T-helper 2 cell (primary cell): Measurements from ENCODE around the gene ADCY7.

ENCODE experiments used
- DNase-seq, 5 experiments: peaks; one replicate each; pipeline versions ENCODE4 v3.0.0 to v3.0.0-alpha.2; 2012 to 2022

ADCY7 gene

GRCh38 chr16:50282955-50283631 lies 16.7 kb downstream of the ADCY7 start:
- DNase-seq: no peak

GRCh38 chr16:50284131-50284911 lies 18.0 kb downstream of the ADCY7 start:
- DNase-seq: no peak

GRCh38 chr16:50285406-50286003 lies 19.2 kb downstream of the ADCY7 start:
- no peak for DNase-seq

GRCh38 chr16:50286681-50287080 lies 20.3 kb downstream of the ADCY7 start:
- no peak for DNase-seq

GRCh38 chr16:50288026-50288425 lies 21.7 kb downstream of the ADCY7 start:
- DNase-seq: no peak

- no peak for DNase-seq
Observed at GRCh38 chr16:50288920-50289319, 22.6 kb downstream of the ADCY7 start.

GRCh38 chr16:50289950-50290764 lies 23.8 kb downstream of the ADCY7 start:
- DNase-seq: no peak

- DNase-seq: no peak
Observed at GRCh38 chr16:50290856-50291255, 24.5 kb downstream of the ADCY7 start.

DNA sequence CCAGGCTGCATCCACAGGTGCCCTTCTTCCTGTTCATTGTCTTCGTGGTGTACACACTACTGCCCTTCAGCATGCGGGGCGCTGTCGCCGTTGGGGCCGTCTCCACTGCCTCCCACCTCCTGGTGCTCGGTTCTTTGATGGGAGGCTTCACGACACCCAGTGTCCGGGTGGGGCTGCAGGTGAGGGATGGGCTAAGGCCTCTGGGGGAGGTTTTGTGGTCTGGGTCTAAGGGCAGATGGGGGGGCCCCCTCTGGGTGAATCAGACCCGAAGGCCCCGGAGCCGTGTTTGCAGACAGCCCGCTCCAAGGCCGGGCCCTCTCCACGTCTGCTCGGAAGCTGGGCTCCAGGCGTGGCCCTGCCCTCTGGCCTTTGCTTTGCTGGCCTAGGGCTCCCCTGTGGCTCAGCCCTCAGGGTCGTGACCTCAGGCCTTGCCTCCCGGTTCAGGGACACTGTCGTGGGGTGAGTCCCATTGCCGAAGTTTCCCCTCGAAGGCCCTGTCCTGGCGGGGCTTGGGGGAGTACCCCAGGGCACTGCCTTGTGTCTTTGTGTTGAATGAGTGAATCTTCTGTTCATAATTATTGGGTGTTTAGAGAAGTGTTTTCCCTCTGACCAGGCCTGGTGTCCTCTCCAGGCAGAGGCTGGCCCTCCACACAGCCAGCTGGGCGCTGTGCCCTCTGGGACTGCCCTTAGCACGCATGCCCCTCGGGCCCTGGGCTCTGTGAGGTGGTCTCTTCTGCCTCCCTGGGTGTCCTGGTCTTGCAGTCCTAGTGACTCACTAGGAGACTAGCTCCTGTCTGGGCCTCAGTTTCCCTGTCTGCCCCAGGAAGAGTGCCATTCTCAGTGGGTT lies 25.6 kb downstream of the ADCY7 start:
- DNase-seq: no peak

DNA sequence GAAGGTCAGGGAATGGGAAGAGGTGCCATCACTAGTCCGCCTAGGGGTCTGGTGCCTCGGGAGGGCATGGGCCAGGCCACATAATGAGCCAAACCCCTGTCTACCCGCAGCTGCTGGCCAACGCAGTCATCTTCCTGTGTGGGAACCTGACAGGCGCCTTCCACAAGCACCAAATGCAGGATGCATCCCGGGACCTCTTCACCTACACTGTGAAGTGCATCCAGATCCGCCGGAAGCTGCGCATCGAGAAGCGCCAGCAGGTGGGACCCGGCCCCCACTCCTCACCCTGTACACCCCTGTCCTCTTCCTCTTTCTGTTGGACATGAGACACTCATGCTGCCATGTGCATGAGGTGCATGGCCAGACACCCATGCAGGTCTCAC lies 26.2 kb downstream of the ADCY7 start:
- no peak for DNase-seq

DNA sequence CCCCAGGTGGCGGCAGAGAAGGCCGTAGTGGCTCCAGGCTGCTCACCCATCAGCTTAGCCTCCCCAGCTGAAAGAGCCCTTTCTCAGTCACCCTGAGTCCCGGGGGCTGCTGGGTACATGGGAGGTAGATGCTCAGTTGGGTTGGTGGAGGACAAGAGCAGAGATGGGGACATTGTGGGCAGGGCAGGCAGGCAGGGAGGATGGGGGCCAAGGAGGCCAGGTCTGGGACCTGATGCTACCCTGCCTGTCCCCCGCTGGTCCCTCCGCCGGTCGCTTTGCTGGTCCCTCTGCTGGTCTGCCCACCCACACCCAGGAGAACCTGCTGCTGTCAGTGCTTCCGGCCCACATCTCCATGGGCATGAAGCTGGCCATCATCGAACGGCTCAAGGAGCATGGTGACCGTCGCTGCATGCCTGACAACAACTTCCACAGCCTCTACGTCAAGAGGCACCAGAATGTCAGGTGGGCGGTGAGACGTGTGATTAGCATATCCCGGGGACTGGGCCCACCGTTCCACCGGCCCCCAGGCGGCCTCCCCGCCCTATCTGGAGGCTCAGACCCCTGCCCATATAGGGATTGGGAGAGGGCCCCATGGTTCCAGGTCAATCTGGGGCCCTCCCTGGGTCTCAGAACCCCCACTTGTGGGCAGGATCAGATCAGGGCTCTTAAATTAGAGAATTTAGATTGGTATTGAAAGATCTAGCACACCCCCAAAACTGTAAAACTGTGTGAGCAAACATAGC lies 26.9 kb downstream of the ADCY7 start:
- DNase-seq: no peak

DNA sequence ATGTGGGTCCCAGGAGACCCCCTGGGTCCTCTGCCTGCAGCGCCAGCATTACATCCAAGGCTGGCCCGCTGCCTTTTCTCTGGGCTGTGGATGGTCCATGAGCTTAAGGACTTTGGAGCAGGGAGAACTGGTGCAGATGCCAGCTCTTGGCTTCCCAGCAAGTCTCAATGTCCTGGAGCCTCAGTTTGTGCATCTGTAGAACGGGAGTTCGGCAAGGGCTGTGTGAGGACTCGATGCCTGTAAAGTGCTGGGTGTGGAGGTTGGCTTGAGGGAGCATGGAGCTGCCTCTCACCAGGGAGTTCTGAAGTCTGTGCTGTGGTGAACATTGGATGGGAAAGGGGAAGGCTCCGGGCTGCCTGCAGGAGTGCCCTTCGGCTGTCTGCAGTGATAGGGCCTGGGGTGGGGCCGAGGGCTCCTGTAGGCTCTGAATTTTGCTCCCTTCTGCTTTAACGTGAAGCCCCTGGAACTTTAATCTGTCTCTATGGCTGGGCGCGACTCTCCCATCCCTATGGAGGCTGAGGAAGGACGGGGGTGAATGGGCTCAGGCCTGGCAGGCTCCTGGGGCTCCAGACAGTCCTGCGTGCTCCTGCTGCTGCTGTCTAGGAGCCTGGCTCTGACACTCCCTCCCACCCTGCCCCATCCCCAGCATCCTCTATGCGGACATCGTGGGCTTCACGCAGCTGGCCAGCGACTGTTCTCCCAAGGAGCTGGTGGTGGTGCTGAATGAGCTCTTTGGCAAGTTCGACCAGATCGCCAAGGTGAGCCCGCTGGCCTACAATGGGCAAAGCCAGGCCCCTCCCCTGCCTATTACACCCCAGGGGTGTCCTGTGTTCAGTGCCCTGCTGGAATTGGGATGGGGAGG lies 27.9 kb downstream of the ADCY7 start:
- no peak for DNase-seq

GRCh38 chr16:50294955-50295354 lies 28.6 kb downstream of the ADCY7 start:
- no peak for DNase-seq

DNA sequence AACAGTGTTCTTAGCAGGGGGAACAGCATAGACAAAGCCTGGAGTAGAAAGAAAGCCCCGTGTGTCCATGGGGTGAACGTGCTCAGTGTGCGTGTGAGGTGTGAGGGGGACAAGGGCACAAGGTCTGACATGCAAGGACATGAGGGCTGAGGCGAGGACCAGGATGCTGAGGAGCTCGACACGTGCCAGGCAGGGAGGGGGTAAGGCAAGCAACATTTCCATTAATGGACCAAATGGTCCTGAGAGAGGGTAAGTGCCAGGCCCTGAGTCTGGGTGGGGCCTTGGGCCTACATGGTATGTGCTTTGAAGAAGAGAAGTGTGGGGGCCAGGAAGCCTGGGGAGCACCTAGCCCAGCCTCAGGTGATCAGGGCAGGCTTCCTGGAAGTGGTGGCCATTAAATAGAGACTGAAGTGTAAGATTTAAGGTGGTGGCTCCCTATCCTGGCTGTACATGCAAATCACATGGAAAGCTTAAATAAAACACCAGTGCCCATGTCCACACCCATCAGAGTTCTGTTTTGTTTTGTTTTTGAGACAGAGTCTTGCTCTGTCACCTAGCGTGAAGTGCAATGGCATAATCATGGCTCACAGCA lies 29.3 kb downstream of the ADCY7 start:
- DNase-seq: no peak

- DNase-seq: no peak
Observed at GRCh38 chr16:50296807-50297206, 30.5 kb downstream of the ADCY7 start.

DNA sequence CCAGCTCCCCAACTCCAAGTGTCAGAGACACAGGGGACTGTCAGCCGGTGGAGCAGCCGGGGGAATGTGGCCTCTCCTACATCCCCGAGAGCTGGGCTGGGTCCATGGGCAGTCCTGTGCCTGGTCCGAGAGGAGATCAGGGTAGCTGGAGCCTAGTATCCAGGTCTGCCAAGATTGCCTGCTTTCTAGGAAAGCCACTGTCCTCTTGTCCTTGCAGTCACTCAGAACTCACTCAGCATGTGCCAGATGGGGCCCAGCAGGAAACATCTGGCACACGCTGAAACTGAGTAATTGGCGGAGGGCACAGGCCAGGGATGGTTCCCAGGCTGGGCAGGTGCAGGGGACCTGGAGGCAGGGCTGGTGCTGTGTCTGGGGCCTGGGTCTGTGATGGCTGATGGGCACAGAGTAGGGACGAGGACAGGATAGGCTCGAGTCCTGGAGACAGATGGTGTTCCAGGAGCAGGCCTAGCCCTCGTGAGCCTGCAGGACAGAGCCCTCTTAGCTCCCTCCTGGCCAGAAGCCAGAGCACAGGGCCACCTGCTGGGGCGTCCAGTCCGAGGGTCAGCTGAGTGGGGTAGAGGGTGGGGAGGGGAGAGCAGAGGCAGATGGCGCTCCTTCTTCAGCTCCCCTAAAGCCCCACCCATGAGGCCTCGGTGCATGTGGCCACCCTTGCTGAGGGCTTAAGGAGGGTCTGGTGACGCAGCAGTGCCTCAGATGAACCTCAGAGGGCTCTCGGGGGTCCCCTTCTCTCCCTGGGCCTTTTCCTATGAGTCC lies 31.1 kb downstream of the ADCY7 start:
- DNase-seq: peak in 1 of 5 experiments; percentile 2

DNA sequence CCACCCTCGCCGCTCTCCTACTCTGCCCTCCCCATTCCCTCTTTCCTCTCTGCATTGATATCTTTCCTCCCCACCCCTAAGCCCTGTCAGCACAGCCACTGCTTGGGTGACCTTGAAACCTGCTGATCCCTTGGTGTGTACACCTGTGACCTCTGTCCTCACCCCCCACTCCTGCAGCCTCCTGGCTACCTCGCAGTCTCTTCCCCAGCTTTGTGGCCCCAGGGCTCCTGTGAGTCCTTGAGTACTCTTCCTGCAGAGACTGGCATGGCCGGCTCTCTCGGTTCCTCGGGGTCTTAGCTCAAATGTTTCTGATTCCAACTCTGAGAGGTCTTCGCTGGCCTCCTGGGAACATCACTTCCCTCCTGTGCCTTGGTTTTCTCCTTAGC lies 31.7 kb downstream of the ADCY7 start:
- no peak for DNase-seq

DNA sequence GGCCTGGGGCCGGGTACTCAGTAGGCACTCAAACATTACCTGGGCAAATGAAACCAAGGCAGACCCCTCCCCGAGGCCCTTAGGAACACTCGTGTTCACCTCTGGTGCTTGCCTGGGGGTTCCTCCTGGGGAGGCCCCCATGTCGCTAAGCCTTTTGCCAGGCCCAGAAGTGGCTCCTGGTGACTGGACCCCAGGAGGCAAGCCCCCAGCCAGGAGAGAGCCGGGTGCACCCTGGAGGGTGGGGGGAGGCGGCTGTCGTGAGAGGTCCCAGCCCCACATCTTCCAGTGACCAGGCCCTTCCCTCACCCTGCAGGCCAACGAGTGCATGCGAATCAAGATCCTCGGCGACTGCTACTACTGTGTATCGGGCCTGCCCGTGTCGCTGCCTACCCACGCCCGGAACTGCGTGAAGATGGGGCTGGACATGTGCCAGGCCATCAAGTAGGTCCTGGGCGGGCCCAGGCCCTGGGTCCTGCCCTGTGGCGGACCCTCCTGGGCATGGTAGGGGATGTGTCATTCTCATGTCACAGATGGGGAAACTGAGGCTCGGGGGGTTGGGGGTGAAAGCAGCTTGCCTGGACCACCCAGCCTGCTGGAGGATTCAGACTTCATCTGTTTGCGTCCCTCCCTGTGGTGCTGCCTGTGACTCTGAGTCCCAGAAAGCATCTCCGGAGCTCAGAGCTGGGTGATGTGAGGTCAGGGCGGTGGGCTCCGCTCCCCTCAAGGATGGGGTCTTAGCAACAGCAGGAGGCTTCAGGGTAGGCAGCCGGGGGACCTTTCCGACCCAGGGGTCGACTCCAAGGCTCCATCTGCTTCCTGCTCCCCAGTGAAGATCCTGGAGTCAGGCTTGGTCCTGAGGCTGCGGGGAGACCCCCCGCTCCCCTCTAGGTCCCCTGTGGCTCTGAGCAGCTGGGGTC lies 32.5 kb downstream of the ADCY7 start:
- DNase-seq: no peak
